Brain microvascular endothelial cell (primary cell): Measurements from ENCODE around the gene MYL5.

Experiments
- DNase-seq: peaks from one replicate; pipeline ENCODE4 v3.0.0-alpha.2; 2020
- H3K27ac ChIP-seq: fragments of 250-450 bp; sonication (Bioruptor Pico); 2 replicates; pipeline ENCODE4 v1.5.1; 2020; ENCODE audit warnings: mild to moderate bottlenecking, moderate library complexity
- H3K27me3 ChIP-seq: fragments of 250-450 bp; sonication (Bioruptor Pico); replicated peaks from 2 replicates; pipeline ENCODE4 v1.5.1; 2020; ENCODE audit warnings: mild to moderate bottlenecking
- H3K36me3 ChIP-seq: fragments of 250-450 bp; sonication (Bioruptor Pico); replicated peaks from 2 replicates; pipeline ENCODE4 v1.5.1; 2020; ENCODE audit warnings: mild to moderate bottlenecking
- H3K4me3 ChIP-seq: 2 replicates; pipeline ENCODE4 v1.5.1; 2011; ENCODE audit warnings: low read depth, mild to moderate bottlenecking, control low read depth, low read length, moderate library complexity
- in situ Hi-C: cut with HindIII; loops from 2 replicates; pipeline ENCODE4 v1.10.0; 2017; ENCODE audit warnings: low sequenced_read_pairs, low pct_ligation_motif_present
- TF ChIP-seq, protein P1 (sequence below): IDR thresholded peaks from 2 replicates; pipeline ENCODE4 v1.5.1; 2011; ENCODE audit warnings: low read depth, mild to moderate bottlenecking, moderate library complexity, low read length, control low read depth, inconsistent platforms; ENCODE audit errors: missing control alignments

The MYL5 gene, protein sequence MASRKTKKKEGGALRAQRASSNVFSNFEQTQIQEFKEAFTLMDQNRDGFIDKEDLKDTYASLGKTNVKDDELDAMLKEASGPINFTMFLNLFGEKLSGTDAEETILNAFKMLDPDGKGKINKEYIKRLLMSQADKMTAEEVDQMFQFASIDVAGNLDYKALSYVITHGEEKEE

DNA sequence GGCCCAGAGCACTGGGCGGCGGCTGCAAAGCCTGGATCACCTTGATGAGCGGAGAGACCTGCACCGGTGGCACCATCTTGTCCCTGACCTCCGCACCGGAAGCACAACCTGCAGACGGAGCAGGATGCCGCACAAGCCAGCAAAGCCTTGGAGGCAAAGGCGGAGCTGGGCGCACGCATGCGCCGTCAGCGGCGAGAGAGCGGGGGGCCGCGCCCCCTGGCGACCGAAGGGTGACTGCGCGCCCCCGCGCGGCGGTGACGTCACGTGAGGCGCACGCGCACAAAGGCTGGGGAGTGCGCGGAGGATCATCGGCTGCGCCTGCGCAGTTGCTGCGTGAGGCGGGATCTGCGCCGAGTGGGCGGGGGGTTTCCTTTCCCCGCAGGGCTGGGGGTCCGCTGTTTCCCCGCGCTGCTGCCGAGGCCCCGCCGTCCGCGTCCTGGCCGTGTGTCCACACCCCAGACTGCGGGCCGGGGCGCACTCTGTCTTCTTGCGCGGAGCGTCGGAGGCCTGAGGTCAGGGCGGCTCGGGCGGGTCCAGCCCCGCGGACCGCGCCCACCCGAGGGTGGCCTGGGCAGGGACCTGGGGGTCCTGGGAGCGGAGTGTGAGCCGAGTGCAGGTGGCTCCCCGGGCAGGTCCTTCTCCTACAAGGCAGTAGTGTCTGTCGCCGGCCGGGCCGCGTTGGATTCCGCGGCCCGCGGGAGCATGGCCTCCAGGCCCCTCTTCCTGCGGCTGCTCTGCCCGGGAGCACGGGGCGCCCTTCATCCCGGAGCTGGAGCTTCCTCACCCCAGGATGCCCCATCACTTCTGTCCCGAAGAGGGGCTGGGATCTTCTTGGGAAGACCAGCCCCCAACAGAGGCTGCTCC is at the start of gene MYL5, which contains the start of gene ATP5ME:
MYL5 (plus strand) TSS at position 371 of the 864 bp plus-strand sequence. CDS start 3,485 bp downstream, outside the sequence.
ATP5ME (minus strand) TSS at position 105 of the 864 bp plus-strand sequence; CDS start at position 76, 29 bp downstream.
- TF ChIP-seq, protein P1, sequence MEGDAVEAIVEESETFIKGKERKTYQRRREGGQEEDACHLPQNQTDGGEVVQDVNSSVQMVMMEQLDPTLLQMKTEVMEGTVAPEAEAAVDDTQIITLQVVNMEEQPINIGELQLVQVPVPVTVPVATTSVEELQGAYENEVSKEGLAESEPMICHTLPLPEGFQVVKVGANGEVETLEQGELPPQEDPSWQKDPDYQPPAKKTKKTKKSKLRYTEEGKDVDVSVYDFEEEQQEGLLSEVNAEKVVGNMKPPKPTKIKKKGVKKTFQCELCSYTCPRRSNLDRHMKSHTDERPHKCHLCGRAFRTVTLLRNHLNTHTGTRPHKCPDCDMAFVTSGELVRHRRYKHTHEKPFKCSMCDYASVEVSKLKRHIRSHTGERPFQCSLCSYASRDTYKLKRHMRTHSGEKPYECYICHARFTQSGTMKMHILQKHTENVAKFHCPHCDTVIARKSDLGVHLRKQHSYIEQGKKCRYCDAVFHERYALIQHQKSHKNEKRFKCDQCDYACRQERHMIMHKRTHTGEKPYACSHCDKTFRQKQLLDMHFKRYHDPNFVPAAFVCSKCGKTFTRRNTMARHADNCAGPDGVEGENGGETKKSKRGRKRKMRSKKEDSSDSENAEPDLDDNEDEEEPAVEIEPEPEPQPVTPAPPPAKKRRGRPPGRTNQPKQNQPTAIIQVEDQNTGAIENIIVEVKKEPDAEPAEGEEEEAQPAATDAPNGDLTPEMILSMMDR = peak; percentile 69
- peak within 1 kb of the TSS; percentile 83 for H3K27ac ChIP-seq
- no peaks in the 10 kb centered on the region for H3K27me3 ChIP-seq
- peak within 1 kb of the TSS; percentile 81 for H3K4me3 ChIP-seq
- in situ Hi-C loops = no loop called here
- DNase-seq = peak; percentile 91
- H3K36me3 ChIP-seq = peaks cover 14% of the 10 kb centered on the region

DNA sequence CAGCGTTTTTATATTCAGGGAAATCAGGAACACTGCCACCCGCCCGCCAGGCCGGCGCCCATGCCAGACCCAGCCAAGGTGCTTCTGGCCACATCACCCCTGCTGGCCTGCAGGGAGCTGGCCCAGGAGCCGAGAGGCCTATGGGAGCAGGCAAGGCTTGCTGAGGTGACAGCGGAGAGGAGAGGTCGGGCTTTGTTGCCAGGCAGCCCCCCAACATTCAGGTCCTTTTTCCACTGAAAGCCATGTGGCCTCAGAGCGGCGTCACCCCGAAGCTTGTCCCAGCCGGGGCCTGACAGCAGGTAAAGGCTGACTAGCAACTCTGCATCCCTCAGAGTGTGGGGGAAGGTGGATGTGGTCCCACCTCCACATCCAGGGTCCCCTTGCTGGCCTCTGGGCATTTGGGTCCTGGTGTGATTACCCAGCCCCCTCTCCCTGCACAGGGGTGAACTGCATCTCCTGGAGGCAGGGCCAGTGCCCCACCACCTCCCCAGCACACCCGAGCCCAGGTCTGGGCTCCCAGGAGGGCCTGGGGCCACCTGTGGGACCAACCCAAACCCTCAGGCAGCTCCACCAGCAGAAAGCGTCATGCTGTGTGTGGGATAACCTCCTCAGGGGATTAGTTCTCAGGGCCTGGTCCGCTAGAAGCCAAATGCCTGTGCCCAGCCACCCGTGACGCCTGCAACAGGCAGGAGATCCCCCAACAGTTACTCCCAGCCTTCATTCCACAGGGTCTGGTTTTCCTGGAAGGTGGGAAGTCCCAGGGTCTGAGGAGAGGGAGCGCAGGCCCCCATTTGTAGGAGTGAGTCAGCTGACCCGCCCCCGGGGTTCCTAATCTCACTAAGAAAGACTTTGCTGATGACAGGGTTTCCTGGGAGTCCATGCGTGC is 49.4 kb upstream of the MYL5 start, which contains the start of gene PDE6B:
PDE6B (plus strand) TSS at position 869 of the 886 bp plus-strand sequence. CDS start 54 bp downstream, outside the sequence.
- Histone ChIP-seq H3K36me3 (no peaks in the 10 kb centered on the region), H3K27me3 (no peaks in the 10 kb centered on the region), H3K27ac (no peak within 1 kb of the TSS), H3K4me3 (no peak within 1 kb of the TSS)
- TF ChIP-seq, protein P1 = no peak
- no peak for DNase-seq
- in situ Hi-C loops = no loop called here

DNA sequence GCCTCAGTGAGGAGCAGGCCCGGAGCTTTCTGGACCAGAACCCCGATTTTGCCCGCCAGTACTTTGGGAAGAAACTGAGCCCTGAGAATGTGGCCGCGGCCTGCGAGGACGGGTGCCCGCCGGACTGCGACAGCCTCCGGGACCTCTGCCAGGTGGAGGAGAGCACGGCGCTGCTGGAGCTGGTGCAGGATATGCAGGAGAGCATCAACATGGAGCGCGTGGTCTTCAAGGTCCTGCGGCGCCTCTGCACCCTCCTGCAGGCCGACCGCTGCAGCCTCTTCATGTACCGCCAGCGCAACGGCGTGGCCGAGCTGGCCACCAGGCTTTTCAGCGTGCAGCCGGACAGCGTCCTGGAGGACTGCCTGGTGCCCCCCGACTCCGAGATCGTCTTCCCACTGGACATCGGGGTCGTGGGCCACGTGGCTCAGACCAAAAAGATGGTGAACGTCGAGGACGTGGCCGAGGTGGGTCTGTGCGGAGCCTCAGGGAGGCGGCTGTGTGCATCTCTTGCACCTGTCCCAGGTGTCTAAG is 48.6 kb upstream of the MYL5 start:
- H3K27me3 ChIP-seq = peaks cover 3% of the 10 kb centered on the region
- in situ Hi-C loops = no loop called here
- no peak overlapping the region for H3K27ac ChIP-seq
- no peak overlapping the region for H3K4me3 ChIP-seq
- TF ChIP-seq, protein P1 = no peak
- DNase-seq = no peak
- H3K36me3 ChIP-seq = no peaks in the 10 kb centered on the region

- H3K36me3 ChIP-seq = no peaks in the 10 kb centered on the region
- peaks cover 3% of the 10 kb centered on the region for H3K27me3 ChIP-seq
- TF ChIP-seq, protein P1 = no peak
- no peak overlapping the region for H3K4me3 ChIP-seq
- no peak overlapping the region for H3K27ac ChIP-seq
- DNase-seq = no peak
- in situ Hi-C loops = no loop called here
Measured at GRCh38 chr4:626201-627091, 47.9 kb upstream of the MYL5 start.
